ENCODE measurements around the gene CFHR1.

CFHR1 gene

DNA sequence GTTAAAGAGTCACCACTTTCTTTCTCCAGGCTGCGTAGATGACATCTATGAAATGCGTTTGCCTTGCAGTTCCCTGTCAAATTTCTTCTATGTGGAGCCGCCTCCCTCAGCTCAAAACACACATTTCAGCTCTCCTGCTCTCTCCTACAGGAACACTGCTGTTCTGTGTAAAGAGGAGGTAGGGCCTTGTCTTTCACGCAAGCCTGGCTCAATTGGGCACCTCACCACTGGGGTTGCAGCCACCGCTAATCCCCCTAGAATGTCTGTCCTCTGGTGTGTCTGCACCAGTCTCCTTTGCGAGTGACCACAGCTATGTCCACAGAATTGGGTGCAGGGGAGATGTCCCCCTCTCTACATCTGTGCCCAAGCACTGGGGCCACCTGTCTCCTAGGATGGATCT lies 36.5 kb downstream of the CFHR1 start:
- DNase-seq (ENCODE audit: insufficient read length) (no peak), FAIRE-seq (no peak)
- TF ChIP-seq TAF1 (IDR thresholded peaks at IDR 0.05; ENCODE audit: borderline replicate concordance, low read depth, low read length): no peak
- TF ChIP-seq POLR2A (IDR thresholded peaks at IDR 0.05; ENCODE audit: low read depth, low read length): no peak
- TF ChIP-seq POLR2AphosphoS5 (IDR thresholded peaks at IDR 0.05; ENCODE audit: low read depth, low read length): no peak

DNA sequence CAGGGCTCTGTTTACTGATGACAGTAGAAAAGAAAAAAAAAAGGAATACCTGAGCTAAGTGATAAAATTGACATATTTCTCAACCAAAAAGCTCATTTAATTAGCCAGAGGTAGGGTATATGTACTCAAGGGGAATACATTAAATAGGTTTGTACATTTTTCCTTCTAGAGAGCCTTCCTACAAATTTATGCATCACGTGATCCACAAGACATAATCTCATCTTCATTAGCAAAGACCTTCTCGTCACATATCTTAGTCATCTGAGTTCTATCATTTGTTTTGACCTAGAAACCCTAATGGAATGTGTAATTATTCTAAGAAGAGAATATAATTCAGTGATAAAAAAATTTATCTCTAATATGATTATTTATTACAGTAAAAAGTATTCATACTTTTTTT lies 37.7 kb downstream of the CFHR1 start:
- TF ChIP-seq POLR2A (IDR thresholded peaks at IDR 0.05; ENCODE audit: low read depth, low read length): no peak
- TF ChIP-seq TAF1 (IDR thresholded peaks at IDR 0.05; ENCODE audit: borderline replicate concordance, low read depth, low read length): no peak
- TF ChIP-seq POLR2AphosphoS5 (IDR thresholded peaks at IDR 0.05; ENCODE audit: low read depth, low read length): no peak
- DNase-seq (ENCODE audit: insufficient read length) (no peak), FAIRE-seq (no peak)

DNA sequence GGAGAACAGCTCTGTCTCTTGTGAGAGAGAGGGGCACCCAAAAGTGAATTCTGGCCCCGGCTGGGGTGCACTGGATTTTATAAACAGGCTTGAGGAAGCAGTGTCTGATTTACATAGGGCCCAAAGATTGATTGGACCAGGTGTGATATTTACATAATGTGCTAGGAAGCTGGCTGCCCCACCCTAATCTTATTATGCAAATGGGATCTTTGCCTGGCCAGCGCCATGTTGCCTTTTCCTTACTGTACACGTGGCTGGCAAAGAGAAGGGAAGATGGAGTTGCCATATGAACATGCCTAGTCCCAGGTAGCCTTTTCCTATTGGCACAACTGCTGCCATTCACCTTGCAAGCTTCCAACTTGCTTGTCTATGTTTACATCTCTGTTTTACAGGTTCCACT lies 39.3 kb downstream of the CFHR1 start:
- DNase-seq (ENCODE audit: insufficient read length) (no peak), FAIRE-seq (no peak)
- TF ChIP-seq POLR2AphosphoS5 (IDR thresholded peaks at IDR 0.05; ENCODE audit: low read depth, low read length) (no peak), POLR2A (IDR thresholded peaks at IDR 0.05; ENCODE audit: low read depth, low read length) (no peak), TAF1 (IDR thresholded peaks at IDR 0.05; ENCODE audit: borderline replicate concordance, low read depth, low read length) (no peak)

DNA sequence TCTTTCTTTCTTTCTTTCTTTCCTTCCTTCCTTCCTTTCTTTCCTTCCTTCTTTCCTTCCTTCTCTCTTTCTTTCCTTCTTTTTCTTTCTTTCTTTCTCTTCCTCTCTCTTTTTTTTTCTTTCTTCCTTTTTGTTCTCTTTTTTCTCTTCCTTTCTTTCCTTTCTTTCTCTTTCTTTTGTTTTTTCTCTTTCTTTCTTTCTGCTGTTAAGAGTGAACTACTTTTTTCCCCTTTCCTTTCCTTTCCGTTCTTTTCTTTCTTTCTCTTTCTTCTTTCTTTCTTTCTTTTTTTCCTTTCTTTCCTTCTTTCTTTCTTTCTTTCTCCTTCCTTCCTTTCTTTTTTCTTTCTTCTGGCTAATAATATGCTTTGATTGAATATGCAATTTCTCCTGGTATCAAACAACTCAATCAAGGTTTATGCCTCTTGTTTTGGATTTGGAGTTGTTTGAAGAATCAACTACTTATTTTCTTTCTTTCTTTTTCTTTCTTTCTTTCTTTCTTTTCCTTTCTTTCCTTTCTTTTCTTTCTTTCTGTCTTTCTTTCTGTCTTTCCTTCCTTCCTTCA lies 40.9 kb downstream of the CFHR1 start:
- no peak for TF ChIP-seq POLR2A (IDR thresholded peaks at IDR 0.05; ENCODE audit: low read depth, low read length)
- TF ChIP-seq TAF1 (IDR thresholded peaks at IDR 0.05; ENCODE audit: borderline replicate concordance, low read depth, low read length): no peak
- TF ChIP-seq POLR2AphosphoS5 (IDR thresholded peaks at IDR 0.05; ENCODE audit: low read depth, low read length): no peak
- no peak for DNase-seq (ENCODE audit: insufficient read length)
- FAIRE-seq: no peak

DNA sequence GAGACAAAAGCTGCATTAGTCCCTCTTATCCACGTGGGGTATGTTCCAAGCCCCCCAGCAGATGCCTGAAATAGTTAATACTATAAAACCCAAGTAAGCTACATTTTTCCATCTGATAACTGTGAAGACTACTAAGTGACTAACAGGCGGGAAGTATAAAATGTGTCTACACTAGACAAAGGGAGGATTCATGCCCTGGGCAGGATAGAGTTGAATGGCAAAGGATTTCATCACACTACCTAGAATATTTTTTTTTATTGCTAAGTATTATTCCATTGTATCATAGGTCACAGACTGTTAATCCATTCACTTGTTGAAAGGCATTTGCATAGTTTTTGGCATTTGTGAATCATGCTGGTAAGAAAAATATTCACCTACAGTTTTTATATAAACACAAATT lies 41.9 kb downstream of the CFHR1 start:
- no peak for FAIRE-seq
- TF ChIP-seq POLR2A (IDR thresholded peaks at IDR 0.05; ENCODE audit: low read depth, low read length): no peak
- no peak for TF ChIP-seq POLR2AphosphoS5 (IDR thresholded peaks at IDR 0.05; ENCODE audit: low read depth, low read length)
- TF ChIP-seq TAF1 (IDR thresholded peaks at IDR 0.05; ENCODE audit: borderline replicate concordance, low read depth, low read length): no peak
- no peak for DNase-seq (ENCODE audit: insufficient read length)

DNA sequence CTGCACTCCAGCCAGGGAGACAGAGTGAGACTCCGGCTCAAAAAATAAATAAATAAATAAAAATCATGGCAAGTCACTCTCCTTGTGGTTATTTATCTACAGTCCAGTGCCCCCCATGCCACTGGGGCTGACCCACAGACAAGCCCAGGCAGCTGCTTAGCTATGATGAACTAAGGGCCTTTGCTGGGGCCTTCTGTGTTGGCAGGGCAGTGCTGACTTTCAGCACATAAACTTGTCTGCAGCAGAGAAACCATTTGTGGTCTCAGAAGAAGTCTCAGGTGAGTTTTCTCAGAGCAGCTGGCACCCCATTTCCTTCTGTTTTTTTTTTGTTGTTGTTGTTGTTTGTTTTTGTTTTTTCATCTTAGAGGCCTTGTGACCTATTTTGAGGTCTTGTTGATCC lies 47.4 kb downstream of the CFHR1 start:
- DNase-seq (ENCODE audit: insufficient read length) (no peak), FAIRE-seq (no peak)
- TF ChIP-seq POLR2AphosphoS5 (IDR thresholded peaks at IDR 0.05; ENCODE audit: low read depth, low read length): no peak
- no peak for TF ChIP-seq POLR2A (IDR thresholded peaks at IDR 0.05; ENCODE audit: low read depth, low read length)
- no peak for TF ChIP-seq TAF1 (IDR thresholded peaks at IDR 0.05; ENCODE audit: borderline replicate concordance, low read depth, low read length)

DNA sequence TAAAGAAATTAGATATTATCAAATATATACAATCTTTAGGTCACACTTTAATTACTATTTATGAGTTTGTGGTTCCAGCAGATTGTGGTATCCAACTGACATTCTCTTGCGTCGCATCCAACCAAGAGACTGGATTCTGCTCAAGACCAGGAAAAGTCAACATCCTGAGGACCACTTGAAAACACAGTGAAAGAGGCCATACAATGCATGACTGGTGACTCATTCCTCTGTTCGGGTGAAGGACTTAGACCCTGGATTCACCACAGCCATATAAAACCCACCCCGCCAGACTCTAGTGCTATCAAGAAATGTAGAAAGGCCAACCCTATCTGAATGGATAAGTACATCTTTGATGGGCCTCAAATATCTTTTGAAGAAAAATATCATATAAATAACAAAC lies 53.9 kb downstream of the CFHR1 start:
- TF ChIP-seq TAF1 (IDR thresholded peaks at IDR 0.05; ENCODE audit: borderline replicate concordance, low read depth, low read length) (no peak), POLR2A (IDR thresholded peaks at IDR 0.05; ENCODE audit: low read depth, low read length) (no peak), POLR2AphosphoS5 (IDR thresholded peaks at IDR 0.05; ENCODE audit: low read depth, low read length) (no peak)
- no peak for FAIRE-seq
- DNase-seq (ENCODE audit: insufficient read length): no peak

DNA sequence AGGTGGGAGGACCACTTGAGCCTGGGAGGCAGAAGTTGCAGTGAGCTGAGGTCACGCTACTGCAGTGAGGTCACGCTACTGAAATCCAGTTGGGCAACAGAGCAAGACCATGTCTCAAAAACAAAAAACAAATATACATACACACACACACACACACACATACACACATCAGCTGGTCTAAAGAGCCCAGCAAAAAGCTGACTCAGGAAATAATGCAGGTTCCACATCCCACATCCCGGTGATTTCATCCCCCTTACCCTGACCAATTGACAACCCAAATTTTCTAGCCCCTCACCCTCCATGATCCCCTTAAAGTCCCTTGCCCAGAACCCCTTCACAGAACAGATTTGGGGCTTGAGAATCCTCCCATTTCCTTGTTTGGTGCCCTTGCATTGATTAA lies 56.4 kb downstream of the CFHR1 start:
- no peak for DNase-seq (ENCODE audit: insufficient read length)
- no peak for FAIRE-seq
- TF ChIP-seq POLR2AphosphoS5 (IDR thresholded peaks at IDR 0.05; ENCODE audit: low read depth, low read length): no peak
- TF ChIP-seq POLR2A (IDR thresholded peaks at IDR 0.05; ENCODE audit: low read depth, low read length): no peak
- no peak for TF ChIP-seq TAF1 (IDR thresholded peaks at IDR 0.05; ENCODE audit: borderline replicate concordance, low read depth, low read length)

DNA sequence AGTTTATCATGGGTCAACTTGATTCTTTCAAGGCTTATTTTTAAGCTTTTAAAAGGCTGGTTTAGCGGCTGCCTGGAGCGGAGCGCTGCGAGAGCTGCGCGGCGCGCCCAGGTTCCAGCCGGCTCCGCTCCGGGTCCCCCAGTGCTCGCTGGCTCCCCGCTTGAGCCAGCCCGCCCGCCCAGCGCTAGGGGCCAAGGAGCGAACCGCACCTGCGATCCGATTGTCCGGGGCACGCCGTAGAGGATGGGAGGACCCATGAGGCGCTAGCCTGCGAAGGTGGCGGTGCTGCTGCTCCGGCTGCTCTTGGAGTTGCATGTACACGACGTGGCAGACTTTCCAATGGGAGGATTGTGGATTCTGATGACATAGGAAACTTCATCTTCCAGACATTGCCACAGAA lies 58.4 kb downstream of the CFHR1 start:
- no peak for TF ChIP-seq TAF1 (IDR thresholded peaks at IDR 0.05; ENCODE audit: borderline replicate concordance, low read depth, low read length)
- FAIRE-seq (no peak), DNase-seq (ENCODE audit: insufficient read length) (no peak)

All from GM12892 (cell line).